SK-N-SH (cell line): ENCODE measurements around the gene BEGAIN. TPM values are rescaled to one million over a fixed set of nuclear protein-coding genes. Genes with fewer than 3 reads are reported as not detected.

ENCODE experiments used
- CTCF ChIA-PET: fragments of 300-600, 350-600 bp; formaldehyde crosslinking; extraction: SDS; loops from one replicate; lab custom pipeline; 2021; lab: Yijun Ruan, JAX
- POLR2A ChIA-PET: fragments of 350-600 bp; sonication (Branson Sonifier 250); formaldehyde crosslinking; extraction: SDS; loops from one replicate; lab custom pipeline; 2020; ENCODE audit warnings: antibody characterized with exemption, inconsistent platforms; lab: Yijun Ruan, JAX
- DNase-seq: peaks from one replicate; pipeline ENCODE4 v3.0.0; 2012
- H2AFZ ChIP-seq: fragments of 200-600 bp; sonication (generic); 2 replicates; pipeline ENCODE4 v1.8.1; 2016; ENCODE audit warnings: antibody characterized with exemption, mild to moderate bottlenecking, low read depth
- H3F3A ChIP-seq: fragments of 200-600 bp; sonication (generic); replicated peaks from 2 replicates; pipeline ENCODE3; 2016; ENCODE audit warnings: antibody characterized with exemption, mild to moderate bottlenecking; ENCODE audit not compliant: insufficient read depth
- H3K27ac ChIP-seq, 2 experiments: fragments of 200-500 bp in 1 of 2; fragments of 200-600 bp in 1 of 2; sonication (Bioruptor generic) in 1 of 2; sonication (generic), shearing (Covaris generic) in 1 of 2; 2 replicates each; pipeline versions ENCODE4 v1.5.1 to v1.6.1; 2014 to 2016; ENCODE audit warnings: low read depth in 2 of 2, inconsistent platforms in 1 of 2, low read length in 1 of 2, mild to moderate bottlenecking in 1 of 2, mixed read lengths in 1 of 2
- H3K27me3 ChIP-seq: fragments of 200-600 bp; sonication (generic), shearing (Covaris generic); 2 replicates; pipeline ENCODE4 v1.6.1; 2016; ENCODE audit warnings: mixed run types; ENCODE audit not compliant: insufficient read depth
- H3K36me3 ChIP-seq, 2 experiments: fragments of 200-500 bp in 1 of 2; fragments of 200-600 bp in 1 of 2; sonication (Bioruptor generic) in 1 of 2; sonication (generic) in 1 of 2; replicated peaks in 1 of 2; 2 replicates each; pipeline versions ENCODE3 to v1.5.1; 2014 to 2016; ENCODE audit warnings: low read length in 1 of 2, mild to moderate bottlenecking in 1 of 2; ENCODE audit not compliant: insufficient read depth in 2 of 2, control insufficient read depth in 1 of 2
- H3K4me1 ChIP-seq, 2 experiments: fragments of 200-500 bp in 1 of 2; fragments of 200-600 bp in 1 of 2; sonication (Bioruptor generic) in 1 of 2; sonication (generic), shearing (Covaris generic) in 1 of 2; 2 replicates each; pipeline versions ENCODE4 v1.5.1 to v1.6.1; 2014 to 2016; ENCODE audit warnings: low read depth in 1 of 2, low read length in 1 of 2, mixed run types in 1 of 2; ENCODE audit not compliant: insufficient read depth in 2 of 2, control insufficient read depth in 1 of 2
- H3K4me2 ChIP-seq: fragments of 200-600 bp; sonication (generic), shearing (Covaris generic); 2 replicates; pipeline ENCODE4 v1.6.1; 2017; ENCODE audit warnings: mixed run types
- H3K4me3 ChIP-seq, 2 experiments: fragments of 200-500 bp in 1 of 2; fragments of 200-600 bp in 1 of 2; sonication (Bioruptor generic) in 1 of 2; sonication (generic), shearing (Covaris generic) in 1 of 2; 2 replicates each; pipeline versions ENCODE4 v1.5.1 to v1.8.1; 2014 to 2016; ENCODE audit warnings: low read depth in 2 of 2, inconsistent platforms in 1 of 2, low read length in 1 of 2, mild to moderate bottlenecking in 1 of 2, mixed read lengths in 1 of 2, moderate library complexity in 1 of 2
- H3K79me2 ChIP-seq: fragments of 200-600 bp; sonication (generic); 2 replicates; pipeline ENCODE4 v1.8.1; 2017; ENCODE audit warnings: mild to moderate bottlenecking; ENCODE audit not compliant: insufficient read depth
- H3K9ac ChIP-seq: fragments of 200-600 bp; sonication (generic); 2 replicates; pipeline ENCODE4 v1.6.1; 2017; ENCODE audit warnings: mixed run types
- H3K9me2 ChIP-seq: fragments of 200-600 bp; sonication (generic); 2 replicates; pipeline ENCODE4 v1.6.1; 2017; ENCODE audit warnings: mixed run types
- H3K9me3 ChIP-seq: fragments of 200-600 bp; sonication (generic); 2 replicates; pipeline ENCODE4 v1.6.1; 2017; ENCODE audit warnings: mixed run types, mild to moderate bottlenecking, moderate library complexity
- H4K20me1 ChIP-seq: fragments of 200-600 bp; sonication (generic); 2 replicates; pipeline ENCODE4 v1.6.1; 2017; ENCODE audit warnings: mild to moderate bottlenecking, mixed run types; ENCODE audit not compliant: insufficient read depth
- CHD2 ChIP-seq: fragments of 150-350 bp; IDR thresholded peaks from 2 replicates; pipeline ENCODE4 v1.6.1; 2018; ENCODE audit warnings: low read length; ENCODE audit not compliant: partially characterized antibody
- CTCF ChIP-seq: fragments of 200-600 bp; sonication (generic); IDR thresholded peaks from 2 replicates; pipeline ENCODE4 v1.6.1; 2017; ENCODE audit warnings: antibody characterized with exemption, mild to moderate bottlenecking, moderate library complexity
- EP300 ChIP-seq, 2 experiments: IDR thresholded peaks; 2 replicates each; pipeline versions ENCODE4 v1.4.0 to v1.6.1; 2012; ENCODE audit warnings: borderline replicate concordance in 1 of 2, low read depth in 1 of 2, low read length in 1 of 2
- FOSL2 ChIP-seq: IDR thresholded peaks from 2 replicates; pipeline ENCODE4 v1.4.0; 2012; ENCODE audit warnings: low read depth, mild to moderate bottlenecking, moderate library complexity, borderline replicate concordance
- GABPA ChIP-seq: IDR thresholded peaks from 2 replicates; pipeline ENCODE4 v1.4.0; 2012; ENCODE audit warnings: low read depth, mild to moderate bottlenecking
- GATA2 ChIP-seq: sonication (generic); formaldehyde crosslinking; IDR thresholded peaks from 2 replicates; pipeline ENCODE4 v1.5.0; 2020; ENCODE audit warnings: mild to moderate bottlenecking, missing genetic modification reagents
- JUND ChIP-seq: IDR thresholded peaks from 2 replicates; pipeline ENCODE4 v1.4.0; 2012
- MEF2A ChIP-seq: IDR thresholded peaks from 2 replicates; pipeline ENCODE4 v1.4.0; 2012; ENCODE audit warnings: low read depth, borderline replicate concordance
- MXI1 ChIP-seq: IDR thresholded peaks from 2 replicates; pipeline ENCODE4 v1.6.1; 2012; ENCODE audit warnings: mild to moderate bottlenecking, low read depth, low read length, improper control_type of control experiment
- PBX3 ChIP-seq: IDR thresholded peaks from 2 replicates; pipeline ENCODE4; 2012
- POLR2AphosphoS5 ChIP-seq: IDR thresholded peaks from 2 replicates; pipeline ENCODE4 v1.6.1; 2012; ENCODE audit warnings: low read depth, low read length
- RFX5 ChIP-seq: IDR thresholded peaks from 2 replicates; pipeline ENCODE4 v1.6.1; 2012; ENCODE audit warnings: mild to moderate bottlenecking, improper control_type of control experiment, low read length
- TEAD4 ChIP-seq: IDR thresholded peaks from 2 replicates; pipeline ENCODE4 v1.4.0; 2012; ENCODE audit warnings: mild to moderate bottlenecking, borderline replicate concordance; ENCODE audit not compliant: insufficient read depth
- USF1 ChIP-seq: IDR thresholded peaks from 2 replicates; pipeline ENCODE4 v1.4.0; 2012; ENCODE audit warnings: low read depth, borderline replicate concordance
- WGBS: methylation state at CpG from one replicate; pipeline ENCODE4 v1.1.6; 2017; ENCODE audit warnings: low lambda C conversion rate; 5-methylcytosine and 5-hydroxymethylcytosine counted together
- polyA plus RNA-seq, 3 experiments: library from polyadenylated mRNA; depleted of rRNA; stranded (reverse); fragments of >200 nt; gene quantifications; 2 replicates each; pipeline ENCODE4 v1.2.3, GENCODE V29; 2012

The BEGAIN gene
- polyA plus RNA-seq, 1 of the 3 experiments (the other 2 are of a cell fraction) = 4.2 TPM

- POLR2A ChIA-PET = interaction anchor here (1.2 to 12.0 kb wide), 2 partner anchors 39 to 90 kb away, joined by 4 to 91 read pairs; no protein-coding TSS in a partner anchor
- Histone ChIP-seq H3K9ac (no peak overlapping the region), H3K9me2 (no peaks in the 10 kb centered on the region), H4K20me1 (no peaks in the 10 kb centered on the region), H3K27ac (no peak overlapping the region; a peak in 1 of 4 replicates), H3F3A (no peaks in the 10 kb centered on the region), H3K36me3 (peaks cover 0 to 3% of the 10 kb centered on the region in 2 experiments), H3K9me3 (no peaks in the 10 kb centered on the region), H3K4me2 (no peak overlapping the region), H3K27me3 (no peaks in the 10 kb centered on the region), H2AFZ (no peak overlapping the region), H3K4me3 (no peak overlapping the region), H3K79me2 (no peaks in the 10 kb centered on the region), H3K4me1 (peaks cover 0 to 45% of the 10 kb centered on the region in 2 experiments; a peak in 1 of 4 replicates)
- no peak for DNase-seq
- CTCF ChIA-PET = interaction anchor here (0.7 kb wide), 1 partner anchor 146 kb away, joined by 3 read pairs; no protein-coding TSS in a partner anchor
- no peak for TF ChIP-seq GABPA
- no peak for TF ChIP-seq CHD2
- TF ChIP-seq PBX3 = no peak
- 100% methylated on average over 2 of the region's 13 CpGs for WGBS
Measured at GRCh38 chr14:100530270-100531072, 56.7 kb downstream of the BEGAIN start.

GRCh38 chr14:100529561-100530031, 57.6 kb downstream of the BEGAIN start:
- peaks cover 0 to 37% of the 10 kb centered on the region in 2 experiments; a peak in 1 of 4 replicates for H3K4me1 ChIP-seq
- no peak for TF ChIP-seq TEAD4
- no peak for TF ChIP-seq RFX5
- no peak for TF ChIP-seq POLR2AphosphoS5
- TF ChIP-seq MXI1 = no peak
- no peak for TF ChIP-seq CTCF
- TF ChIP-seq FOSL2 = no peak
- TF ChIP-seq MEF2A = no peak
- no peak for TF ChIP-seq EP300 (IDR thresholded peaks at IDR 0.05; ENCODE audit: borderline replicate concordance in 1 of 2, low read depth in 1 of 2, low read length in 1 of 2)
- no peak for TF ChIP-seq GATA2
- TF ChIP-seq USF1 = no peak
- TF ChIP-seq JUND = no peak
- H3K79me2 ChIP-seq = no peaks in the 10 kb centered on the region
- no peak overlapping the region for H3K9ac ChIP-seq
- H3K9me3 ChIP-seq = no peaks in the 10 kb centered on the region
- ChIA-PET CTCF (interaction anchor here (0.9 kb wide), 1 partner anchor 91 kb away, joined by 3 read pairs; no protein-coding TSS in a partner anchor), POLR2A (interaction anchor here (0.6 to 12.0 kb wide), 2 partner anchors 89 to 556 kb away, joined by 5 to 91 read pairs; no protein-coding TSS in a partner anchor)
- H3K27ac ChIP-seq = peak overlapping the region in 1 of 2 experiments; percentile 17; a peak in 1 of 4 replicates
- WGBS = no CpG with 5 or more reads among the region's 21 CpGs
- H3K4me2 ChIP-seq = no peak overlapping the region
- no peaks in the 10 kb centered on the region for H4K20me1 ChIP-seq
- peaks cover 0 to 3% of the 10 kb centered on the region in 2 experiments for H3K36me3 ChIP-seq
- H3K9me2 ChIP-seq = no peaks in the 10 kb centered on the region
- no peak for DNase-seq
- H2AFZ ChIP-seq = no peak overlapping the region
- H3K4me3 ChIP-seq = no peak overlapping the region
- no peaks in the 10 kb centered on the region for H3K27me3 ChIP-seq
- no peaks in the 10 kb centered on the region for H3F3A ChIP-seq
